Fibroblast of lung (primary cell): ENCODE data around the gene ACTL9.

Experiments
- CTCF ChIP-seq, 2 donors: IDR thresholded peaks in 1 of 2; conservative IDR thresholded peaks in 1 of 2; 1 replicate in 1 of 2; 2 replicates in 1 of 2; pipeline ENCODE4 v1.5.1; 2011 to 2012; ENCODE audit warnings: low read length in 2 of 2, control low read depth in 1 of 2, inconsistent platforms in 1 of 2, low read depth in 1 of 2, mild to moderate bottlenecking in 1 of 2
- EZH2 ChIP-seq: IDR thresholded peaks from 2 replicates; pipeline ENCODE4 v1.5.1; 2012; ENCODE audit warnings: low read length, control low read depth, mild to moderate bottlenecking; ENCODE audit errors: missing control alignments

- TF ChIP-seq EZH2 (no peak), CTCF (conservative IDR thresholded peaks at IDR 0.05 in 1 of 2, IDR thresholded peaks at IDR 0.05 in 1 of 2; ENCODE audit: low read depth in 1 of 2, low read length in 2 of 2) (no peak)
Observed at GRCh38 chr19:8662263-8662662, 36.3 kb downstream of the ACTL9 start.
